NCI-H2196 (cell line): ENCODE measurements around the gene RHOD.

Experiments used
- DNase-seq: peaks from one replicate; lab custom pipeline; 2025; ENCODE audit not compliant: unreplicated experiment; lab: John Stamatoyannopoulos, UW

RHOD gene

DNA sequence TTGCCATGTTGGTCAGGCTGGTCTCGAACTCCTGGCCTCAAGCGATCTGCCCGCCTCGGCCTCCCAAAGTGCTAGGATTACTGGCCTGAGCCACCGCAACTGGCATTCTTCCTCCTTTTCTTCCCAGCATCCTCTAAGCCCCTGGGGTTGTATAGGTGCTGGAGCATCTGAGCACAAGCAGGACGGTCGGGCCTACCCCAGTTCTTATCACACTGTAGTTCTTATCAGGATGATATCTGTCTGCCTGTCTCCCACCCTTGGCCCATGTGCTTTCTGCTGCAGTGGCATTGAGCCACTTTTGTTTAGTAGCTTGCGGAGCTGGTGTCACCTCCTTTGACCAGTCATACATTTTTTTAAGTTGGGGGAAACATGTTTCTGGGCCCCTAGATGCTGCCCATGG lies 1.9 kb downstream of the RHOD start:
- DNase-seq: no peak

DNA sequence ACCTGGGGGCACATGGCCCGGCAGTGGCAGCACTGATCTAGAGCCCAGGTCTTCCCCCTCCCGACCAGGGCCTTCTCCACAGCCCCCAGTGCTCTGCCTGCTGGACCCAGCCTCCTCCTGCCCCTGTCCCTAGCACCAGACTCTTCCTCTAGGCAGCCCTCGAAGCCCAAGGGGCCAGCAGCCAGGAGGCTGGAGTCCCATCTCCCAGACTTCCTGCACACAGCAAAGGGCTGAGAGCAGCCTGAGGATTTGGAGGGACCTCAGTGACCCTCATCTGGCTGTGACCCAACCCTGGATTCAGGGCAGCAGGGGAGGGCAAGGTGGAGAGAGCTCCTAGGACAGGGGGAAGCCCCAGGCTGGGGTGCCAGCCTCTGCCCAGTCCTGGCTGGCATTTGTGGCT lies 3.0 kb downstream of the RHOD start:
- no peak for DNase-seq

DNA sequence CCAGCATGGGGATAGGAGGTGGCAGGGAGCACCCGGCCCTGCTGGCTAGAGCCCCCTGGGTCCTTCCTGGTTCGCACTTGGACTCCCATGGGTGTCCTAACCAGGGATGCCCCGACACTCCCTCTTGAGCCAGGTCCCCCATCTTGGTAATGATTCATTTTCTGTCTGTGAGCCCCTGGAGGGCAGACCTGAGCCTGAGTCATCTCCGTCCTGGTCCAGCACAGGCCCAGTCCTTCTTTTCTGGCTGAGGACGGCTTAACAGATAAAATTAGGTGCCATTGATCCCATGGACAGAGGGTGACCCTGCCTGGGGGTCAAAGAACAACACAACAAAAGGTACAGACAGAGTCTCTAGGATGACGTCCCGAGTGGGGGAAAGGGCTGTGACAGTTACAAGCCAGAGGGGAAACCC lies 3.5 kb downstream of the RHOD start:
- DNase-seq: no peak

DNA sequence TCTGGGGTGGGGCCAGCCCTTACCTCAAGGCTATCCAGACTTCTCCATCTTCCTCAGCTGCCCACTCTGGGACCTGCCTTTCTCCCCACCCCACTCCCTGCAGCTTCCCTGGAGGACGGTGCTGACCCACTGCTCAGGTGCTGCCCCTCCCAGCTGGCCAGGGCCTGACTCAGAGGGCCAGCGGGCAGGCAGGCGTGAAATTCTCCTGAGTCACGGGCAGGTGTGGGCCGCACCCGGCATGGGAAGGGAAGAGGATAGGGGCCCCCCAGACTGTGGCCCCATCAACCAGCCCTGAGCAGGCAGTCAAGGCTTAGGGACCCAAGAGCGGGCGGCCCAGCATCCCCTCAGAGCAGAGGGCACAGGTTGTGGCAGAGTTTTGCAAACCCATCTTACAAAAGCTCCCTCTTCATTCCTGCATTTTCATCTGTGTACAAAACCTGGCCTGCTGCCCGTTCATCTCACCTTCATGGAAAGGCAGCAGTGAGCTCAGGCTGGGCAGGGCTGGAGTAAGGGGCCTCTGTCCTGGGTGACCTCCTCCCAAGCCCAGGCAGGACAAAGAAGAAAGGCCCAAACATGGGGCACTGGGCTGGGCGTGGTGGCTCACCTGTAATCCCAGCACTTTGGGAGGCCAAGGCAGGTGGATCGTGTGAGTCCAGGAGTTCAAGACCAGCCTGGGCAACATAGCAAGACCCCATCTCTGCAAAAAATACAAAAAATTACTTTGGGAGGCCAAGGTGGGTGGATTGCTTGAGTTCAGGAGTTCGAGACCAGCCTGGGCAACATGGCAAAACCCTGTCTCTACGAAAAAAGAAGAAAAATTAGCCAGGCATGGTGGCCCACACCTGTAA lies 6.1 kb downstream of the RHOD start:
- DNase-seq: no peak

DNA sequence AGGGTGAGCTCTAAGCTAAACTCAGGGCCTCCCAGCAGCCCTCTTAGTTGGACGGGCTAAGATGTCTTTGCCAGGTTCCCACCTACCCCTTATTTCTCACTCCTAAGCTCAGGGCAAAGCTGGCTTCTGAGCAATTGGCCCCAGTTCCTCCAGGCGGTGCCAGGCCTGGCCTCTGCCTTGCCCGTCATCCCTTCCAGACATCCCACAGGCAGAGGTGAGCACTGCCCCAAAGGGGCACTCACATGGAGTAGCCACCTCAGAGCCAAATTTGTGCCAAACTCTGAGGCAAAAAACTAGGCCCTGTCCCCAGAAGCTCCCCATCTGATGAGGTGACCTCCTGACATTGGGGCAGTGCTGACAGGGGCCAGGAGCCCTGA lies 9.7 kb downstream of the RHOD start:
- DNase-seq: no peak

DNA sequence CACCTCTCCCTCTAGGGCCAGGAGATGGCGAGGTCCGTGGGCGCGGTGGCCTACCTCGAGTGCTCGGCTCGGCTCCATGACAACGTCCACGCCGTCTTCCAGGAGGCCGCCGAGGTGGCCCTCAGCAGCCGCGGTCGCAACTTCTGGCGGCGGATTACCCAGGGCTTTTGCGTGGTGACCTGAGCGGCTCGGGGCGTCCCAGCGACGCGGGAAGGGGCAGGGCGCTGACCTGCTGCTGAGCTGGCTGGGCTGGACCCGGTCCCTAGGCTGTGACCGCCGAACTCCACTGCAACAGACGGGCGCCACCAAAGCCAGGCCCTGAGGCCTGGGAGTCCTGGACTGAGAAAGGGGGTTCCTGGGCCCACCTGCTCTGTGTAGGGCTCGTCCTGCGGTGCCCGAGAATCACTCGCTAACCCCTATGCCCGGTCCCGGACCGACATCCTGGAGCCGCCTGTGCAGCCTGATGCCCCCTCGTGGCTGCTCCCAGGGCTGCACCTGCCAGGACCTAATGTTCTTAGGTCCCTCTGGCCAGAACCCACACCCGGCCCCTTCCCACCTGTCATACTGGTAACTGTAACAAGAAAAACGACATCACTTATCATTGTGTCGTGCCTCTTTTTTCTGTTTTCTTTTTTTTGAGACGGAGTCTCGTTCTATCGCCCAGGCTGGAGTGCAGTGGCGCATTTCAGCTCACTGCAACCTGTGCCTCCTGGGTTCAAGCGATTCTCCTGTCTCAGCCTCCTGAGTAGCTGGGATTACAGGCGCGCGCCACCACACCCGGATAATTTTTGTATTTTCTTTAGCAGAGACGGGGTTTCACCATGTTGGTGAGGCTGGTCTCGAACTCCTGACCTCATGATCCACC lies 15.0 kb downstream of the RHOD start:
- peak; percentile 30 for DNase-seq

DNA sequence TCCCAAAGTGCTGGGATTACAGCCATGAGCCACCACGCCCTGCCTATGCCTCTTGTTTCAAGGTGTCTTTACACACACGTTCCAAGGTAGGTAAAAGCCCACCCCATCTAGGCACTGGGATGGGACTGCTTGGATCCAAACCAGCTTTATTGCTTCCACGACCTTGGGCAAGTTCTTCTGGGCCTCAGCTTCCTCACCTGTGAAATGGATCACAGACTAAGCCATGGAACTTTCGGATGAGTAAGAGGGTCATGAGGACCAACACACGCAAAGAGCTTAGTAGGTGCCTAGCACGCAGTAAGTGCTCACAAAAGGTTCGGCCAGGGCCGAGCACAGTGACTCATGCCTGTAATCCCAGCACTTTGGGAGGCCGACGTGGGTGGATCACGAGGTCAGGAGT lies 15.6 kb downstream of the RHOD start:
- no peak for DNase-seq

DNA sequence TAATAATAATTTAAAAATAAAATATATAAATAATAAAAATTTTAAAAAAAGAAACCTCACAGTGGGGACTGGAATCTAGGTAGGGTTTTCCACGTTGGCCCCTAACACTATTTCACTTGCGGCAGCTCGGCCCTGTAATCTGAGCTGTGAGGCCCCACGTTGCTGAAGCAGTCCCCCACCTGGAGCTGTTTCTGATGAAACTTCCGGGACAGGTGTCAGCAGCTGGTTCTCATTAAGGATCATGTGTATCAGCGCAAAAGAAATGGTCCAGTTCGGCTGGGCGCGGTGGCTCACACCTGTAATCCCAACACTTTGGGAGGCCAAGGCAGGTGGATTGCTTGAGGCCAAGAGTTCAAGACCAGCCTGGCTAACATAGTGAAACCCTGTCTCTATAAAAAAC lies 17.3 kb downstream of the RHOD start:
- no peak for DNase-seq

DNA sequence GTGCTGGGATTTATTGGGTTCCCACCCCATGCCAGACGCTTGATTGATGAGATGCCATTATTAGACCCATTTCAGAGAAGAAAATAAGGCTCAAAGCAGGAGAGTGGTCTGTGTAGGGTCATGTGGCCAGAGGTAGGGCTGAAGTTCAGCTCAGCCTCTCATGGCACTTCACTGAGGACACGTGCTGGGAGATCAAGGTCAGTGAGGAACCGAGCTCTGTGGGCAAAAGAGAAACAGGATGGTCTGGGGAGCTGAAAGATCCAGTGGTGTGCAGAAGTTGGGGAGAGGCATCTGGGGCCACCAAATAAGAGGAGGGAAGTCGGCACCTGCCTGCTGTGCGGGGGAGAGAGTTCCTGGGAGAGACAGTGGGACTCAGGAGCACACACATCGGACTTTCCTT lies 19.6 kb downstream of the RHOD start:
- no peak for DNase-seq

DNA sequence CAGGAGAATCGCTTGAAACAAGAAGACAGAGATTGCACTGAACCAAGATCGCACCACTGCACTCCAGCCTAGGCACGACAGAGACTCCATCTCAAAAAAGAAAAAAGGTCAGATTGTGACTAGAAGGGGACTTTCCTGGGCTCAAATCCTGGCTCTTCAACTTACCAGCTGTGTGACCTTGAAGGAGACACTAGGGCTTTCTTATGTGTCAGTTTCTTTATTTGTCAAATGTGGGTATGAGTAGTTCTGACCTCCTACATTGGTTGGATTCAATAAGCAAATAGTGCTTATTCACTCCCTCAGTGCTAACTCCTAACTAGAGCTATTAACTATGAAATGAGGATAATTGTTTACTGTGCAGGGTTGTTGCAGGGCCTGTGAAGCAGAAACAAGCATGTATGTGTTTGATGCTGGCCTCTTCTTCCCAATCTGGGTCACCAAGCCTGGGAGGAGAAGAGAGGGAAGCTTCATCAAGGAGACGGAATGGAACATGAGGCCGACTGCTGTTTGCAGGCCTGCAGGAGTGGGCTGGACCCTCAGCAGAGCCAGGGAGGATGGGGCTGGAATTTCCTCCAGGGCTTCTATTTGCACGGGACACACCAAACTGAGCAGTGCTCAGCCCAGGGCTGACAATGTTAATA lies 22.5 kb downstream of the RHOD start:
- no peak for DNase-seq

DNA sequence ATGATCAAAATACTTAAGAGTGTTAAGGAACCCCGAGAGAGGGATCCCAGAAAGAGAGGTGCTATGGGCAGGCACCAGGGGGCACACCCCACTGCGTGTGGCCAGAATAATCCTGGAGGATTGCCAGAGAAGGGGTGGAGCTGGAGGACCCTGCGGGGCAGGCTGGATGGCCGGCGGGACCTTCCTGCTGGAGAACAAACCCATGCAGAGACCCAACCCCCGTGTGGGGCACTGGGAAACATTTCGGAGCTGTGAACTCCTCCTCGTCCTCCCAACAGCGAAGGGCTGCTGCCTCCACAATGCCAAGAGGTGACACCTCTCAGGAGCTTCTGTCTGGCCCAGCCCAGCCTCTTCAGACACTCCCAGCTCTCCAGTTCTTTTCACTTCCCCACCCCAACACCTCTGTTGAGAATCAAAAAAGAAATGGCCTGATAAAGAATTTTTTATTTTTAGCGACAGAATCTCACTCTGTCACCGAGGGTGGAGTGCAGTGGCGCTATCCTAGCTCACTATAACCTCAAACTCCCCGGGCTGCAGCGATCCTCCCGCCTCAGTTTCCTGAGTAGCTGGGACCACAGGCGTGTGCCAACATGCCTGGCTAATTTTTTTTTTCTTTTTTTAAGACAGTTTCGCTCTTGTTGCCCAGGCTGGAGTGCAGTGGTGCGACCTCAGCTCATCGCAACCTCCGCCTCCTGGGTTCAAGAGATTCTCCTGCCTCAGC lies 25.6 kb downstream of the RHOD start:
- no peak for DNase-seq

DNA sequence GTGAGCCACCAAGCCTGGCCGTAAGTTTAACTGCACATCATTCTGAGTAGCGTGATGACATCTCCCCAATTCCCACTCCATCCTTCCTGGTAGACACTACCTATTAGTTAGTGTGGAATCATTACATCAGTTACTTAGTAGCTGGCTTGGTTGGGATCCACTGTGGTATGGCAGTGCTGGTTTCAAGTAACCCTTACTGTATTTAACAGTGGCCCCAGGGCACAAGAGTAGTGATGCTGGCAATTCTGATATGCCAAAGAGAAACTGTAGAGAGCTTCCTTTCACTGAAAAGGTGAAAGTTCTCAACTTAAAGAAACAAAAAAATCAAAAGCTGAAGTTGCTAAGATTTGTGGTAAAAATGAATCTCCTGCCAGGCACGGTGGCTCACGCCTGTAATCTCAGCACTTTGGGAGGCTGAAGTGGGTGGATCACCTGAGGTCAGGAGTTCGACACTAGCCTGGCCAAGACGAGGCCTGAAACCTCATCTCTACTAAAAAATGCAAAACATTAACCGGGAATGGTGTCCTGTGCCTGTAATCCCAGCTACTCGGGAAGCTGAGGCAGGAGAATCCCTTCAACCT lies 27.2 kb downstream of the RHOD start:
- no peak for DNase-seq

DNA sequence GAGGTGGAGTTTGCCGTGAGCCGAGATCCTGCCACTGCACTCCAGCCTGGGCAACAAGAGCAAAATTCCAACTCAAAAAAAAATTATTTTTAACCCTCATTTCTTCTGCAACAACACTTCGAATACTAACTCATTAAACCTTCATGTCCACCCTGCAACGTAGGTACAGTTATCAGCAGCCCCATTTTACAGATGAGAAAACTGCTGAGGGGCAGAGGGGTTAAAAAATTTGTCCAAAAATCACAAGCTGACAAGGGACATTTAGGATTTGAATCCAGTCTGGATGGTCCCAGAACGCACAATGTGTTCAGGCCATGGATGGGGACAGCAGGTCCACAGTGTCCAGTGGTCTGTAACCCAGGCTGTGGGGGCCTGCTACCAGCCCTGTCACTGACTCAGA lies 29.0 kb downstream of the RHOD start:
- no peak for DNase-seq

DNA sequence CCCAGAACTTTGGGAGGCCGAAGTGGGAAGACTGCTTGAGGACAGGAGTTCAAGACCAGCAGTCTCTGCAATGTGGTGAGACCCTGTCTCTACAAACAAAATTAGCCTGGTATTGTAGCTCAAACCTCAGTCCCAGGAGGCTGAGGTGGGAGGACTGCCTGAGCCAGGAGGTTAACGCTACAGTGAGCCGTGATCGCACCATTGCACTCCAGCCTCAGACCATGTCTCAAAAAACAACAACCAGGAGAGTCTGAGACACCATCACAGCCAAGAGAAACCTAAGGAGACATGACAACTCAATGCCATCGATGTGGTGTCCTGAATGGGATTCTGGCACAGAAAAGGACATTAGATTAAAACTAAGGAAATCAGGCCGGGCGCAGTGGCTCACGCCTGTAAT lies 34.1 kb downstream of the RHOD start:
- no peak for DNase-seq

DNA sequence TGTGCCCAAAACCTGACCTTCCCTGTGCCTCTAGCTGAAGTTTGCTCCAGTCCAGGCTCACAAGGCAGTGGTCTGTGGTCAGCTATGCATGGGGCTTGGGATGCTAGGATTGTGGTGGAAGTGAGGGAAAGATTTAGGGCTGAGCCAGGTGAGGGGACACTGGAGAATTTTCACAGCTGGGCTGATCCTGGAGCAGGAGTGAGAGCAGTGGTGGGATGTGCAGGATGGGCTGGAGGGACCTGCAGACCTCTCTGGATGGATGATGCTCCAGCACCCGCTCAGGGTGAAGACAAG lies 38.5 kb downstream of the RHOD start:
- DNase-seq: no peak

DNA sequence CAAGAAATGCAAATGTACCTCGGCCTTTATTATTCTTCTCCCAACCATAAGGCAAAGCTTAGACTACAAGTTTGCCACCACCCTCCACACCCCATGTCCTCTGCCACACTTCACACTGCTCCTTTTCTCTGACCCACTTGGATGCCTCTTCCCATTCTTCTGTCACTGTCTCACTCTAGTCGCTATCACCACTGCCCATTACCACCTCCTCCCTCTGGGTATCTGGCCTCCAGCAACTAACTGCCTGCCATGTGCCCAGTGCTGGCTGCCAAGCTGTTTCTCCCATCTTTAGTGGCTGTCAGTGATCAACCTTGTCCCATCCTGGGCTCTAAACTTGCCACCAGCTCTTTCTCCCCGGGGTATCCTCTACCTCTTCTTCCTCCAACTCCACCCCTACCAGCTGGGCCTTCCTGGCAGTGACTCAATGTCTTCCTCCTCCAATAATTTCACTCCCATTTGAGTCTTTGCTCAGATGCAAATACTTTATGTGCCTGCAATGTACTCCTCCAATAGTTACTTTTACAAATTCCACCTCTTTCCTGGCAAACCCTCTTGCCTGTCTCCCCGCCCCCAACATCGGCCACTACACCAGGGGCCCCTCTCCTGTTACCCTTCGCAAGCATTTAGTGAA lies 42.3 kb downstream of the RHOD start:
- no peak for DNase-seq

DNA sequence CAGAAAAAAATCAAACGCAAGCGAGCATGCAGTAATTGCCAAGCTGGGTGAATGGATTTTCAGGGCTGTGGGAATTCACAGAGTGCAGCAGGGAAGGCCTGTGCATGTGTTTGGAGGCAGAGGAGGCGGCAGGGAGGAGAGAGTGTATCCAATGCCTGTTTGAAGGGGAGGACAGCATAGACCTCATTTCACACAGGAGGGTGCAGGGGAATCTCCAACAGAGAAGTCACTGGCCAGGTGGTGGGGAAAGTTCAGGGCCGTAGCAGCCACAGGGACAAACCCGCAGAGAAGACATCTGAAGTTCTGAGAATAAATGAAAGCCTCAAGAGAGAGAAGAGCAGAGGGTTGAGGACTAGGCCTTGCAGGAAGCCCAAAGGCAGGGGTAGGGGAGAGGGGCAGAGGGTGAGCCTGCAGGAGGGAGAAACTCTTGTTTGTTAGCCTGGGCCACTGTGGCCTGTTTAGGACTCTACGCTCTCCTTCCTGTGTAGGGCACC lies 43.2 kb downstream of the RHOD start:
- DNase-seq: no peak

DNA sequence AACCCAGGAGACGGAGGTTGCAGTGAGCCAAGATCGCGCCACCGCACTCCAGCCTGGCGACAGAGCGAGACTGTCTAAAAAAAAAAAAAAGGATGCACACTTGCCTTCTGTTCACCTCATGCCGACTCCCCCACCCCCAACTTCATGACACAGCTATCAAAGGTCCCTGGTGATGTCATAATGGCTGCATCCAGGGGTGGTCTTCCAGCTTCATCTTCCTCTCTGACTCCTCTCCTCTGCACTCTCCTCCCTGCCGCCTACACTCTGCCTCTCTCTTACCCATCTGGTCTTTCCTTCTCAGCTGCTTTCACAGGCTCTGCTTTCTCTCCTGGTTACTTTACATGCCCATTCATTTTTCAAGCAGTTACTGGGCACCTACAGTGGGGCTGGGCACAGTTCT lies 46.0 kb downstream of the RHOD start:
- DNase-seq: no peak

DNA sequence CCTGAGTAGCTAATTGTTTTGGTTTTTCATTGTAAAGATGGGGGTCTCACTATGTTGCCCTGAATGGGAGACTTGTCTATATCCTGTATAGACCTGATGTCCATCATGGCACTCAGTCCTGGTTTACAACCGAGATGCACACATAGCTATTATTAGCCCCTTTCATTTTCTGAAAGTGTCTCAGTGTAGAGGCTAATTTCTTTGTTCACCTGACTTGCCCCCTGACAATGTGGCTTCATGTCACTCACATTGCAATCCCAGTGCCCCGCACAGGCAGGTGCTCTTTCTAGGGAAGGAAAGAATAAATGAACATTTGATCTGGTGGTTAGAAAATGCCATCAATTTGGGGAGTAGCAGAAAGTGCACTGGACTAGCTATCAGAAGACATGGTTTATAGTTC lies 49.3 kb downstream of the RHOD start:
- DNase-seq: no peak

DNA sequence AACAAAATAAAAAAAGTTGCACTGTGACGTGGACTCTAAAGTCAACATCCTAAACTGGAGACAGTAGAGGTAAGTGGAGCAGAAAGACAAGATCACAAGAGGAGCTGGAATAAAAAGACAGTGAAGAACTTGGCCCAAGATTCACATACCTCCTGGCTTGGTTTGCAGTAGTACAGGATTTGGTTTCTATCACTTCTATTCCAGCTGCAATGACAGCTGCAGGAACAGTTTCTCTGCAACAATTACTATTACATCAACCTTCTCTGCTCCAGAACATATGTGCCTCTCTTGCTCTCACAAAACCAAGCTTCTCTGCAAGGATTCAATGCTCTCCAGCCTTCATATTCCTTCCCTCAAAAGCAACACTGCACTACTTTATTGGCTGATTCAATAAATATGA lies 54.6 kb downstream of the RHOD start:
- DNase-seq: no peak
